ENCODE data around the gene EFCAB6. TPM values are rescaled to one million over a fixed set of nuclear protein-coding genes. Genes with fewer than 3 reads are reported as not detected.

EFCAB6 gene
- total and polyA plus RNA-seq, 11 donors: 0.53 to 2.3 (median 1.5) TPM

DNA sequence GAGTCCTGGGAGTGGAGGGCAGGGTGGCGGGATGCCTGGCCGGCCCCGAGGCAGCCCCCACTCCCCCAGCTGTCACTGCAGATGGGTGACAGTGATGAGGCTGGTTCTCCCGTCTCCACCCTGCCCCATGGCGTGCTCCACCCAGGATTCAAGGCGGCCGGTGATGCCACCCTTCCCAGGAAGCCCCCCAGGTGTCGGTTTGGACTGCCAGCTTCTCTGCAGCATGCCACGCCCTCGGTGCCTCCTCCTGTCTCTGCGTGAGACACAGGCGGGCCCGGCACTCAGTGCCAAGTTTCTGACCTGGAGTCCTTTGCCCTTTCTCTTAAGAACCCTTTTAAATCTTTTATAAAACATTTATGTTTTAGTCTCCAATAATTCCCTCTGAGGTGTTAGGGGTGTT, 328.8 kb downstream of the EFCAB6 start:
- Histone ChIP-seq H3K27ac (no peak overlapping the region), H3K36me3 (no peaks in the 10 kb centered on the region), H3K4me3 (no peak overlapping the region), H3K27me3 (peaks cover 0 to 29% (median 2%) of the 10 kb centered on the region in 9 donors), H3K9me3 (no peaks in the 10 kb centered on the region), H3K4me1 (peaks cover 0 to 3% (median 0%) of the 10 kb centered on the region in 12 donors)
- ATAC-seq: no peak
- 74 to 79% (median 77%) methylated on average over 12 to 13 of the region's 13 CpGs for WGBS, 4 donors
- intact Hi-C loops (cut with DNase I): loop anchor here in 1 of 10 donors (5.0 kb wide), 1 partner anchor 359 kb away; no protein-coding TSS in a partner anchor
- DNase-seq: no peak
- TF ChIP-seq, protein P1, sequence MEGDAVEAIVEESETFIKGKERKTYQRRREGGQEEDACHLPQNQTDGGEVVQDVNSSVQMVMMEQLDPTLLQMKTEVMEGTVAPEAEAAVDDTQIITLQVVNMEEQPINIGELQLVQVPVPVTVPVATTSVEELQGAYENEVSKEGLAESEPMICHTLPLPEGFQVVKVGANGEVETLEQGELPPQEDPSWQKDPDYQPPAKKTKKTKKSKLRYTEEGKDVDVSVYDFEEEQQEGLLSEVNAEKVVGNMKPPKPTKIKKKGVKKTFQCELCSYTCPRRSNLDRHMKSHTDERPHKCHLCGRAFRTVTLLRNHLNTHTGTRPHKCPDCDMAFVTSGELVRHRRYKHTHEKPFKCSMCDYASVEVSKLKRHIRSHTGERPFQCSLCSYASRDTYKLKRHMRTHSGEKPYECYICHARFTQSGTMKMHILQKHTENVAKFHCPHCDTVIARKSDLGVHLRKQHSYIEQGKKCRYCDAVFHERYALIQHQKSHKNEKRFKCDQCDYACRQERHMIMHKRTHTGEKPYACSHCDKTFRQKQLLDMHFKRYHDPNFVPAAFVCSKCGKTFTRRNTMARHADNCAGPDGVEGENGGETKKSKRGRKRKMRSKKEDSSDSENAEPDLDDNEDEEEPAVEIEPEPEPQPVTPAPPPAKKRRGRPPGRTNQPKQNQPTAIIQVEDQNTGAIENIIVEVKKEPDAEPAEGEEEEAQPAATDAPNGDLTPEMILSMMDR (IDR thresholded peaks at IDR 0.05): no peak
- TF ChIP-seq POLR2A (IDR thresholded peaks at IDR 0.05): no peak

DNA sequence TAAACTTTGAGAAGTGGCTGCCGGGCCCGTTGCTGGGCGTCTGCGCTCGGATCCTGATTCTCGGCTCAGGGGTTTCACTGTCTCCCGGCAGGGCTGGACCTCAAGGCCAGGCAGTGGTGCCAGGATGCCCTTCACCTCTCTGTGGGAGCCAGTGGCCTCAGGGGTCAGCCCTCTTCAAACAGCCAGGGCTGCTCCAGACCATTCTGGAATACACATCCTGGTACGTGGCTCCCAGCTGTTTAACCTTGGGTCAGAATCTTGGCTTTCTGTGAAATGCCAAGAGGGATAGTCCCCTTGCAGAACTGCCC, 329.8 kb downstream of the EFCAB6 start:
- intact Hi-C loops (cut with DNase I): loop anchor here in 1 of 10 donors (5.0 kb wide), 1 partner anchor 360 kb away; no protein-coding TSS in a partner anchor
- ATAC-seq (no peak), DNase-seq (no peak)
- WGBS, 4 donors: 42 to 77% (median 66%) methylated on average over 8 of the region's 8 CpGs
- H3K27ac ChIP-seq: no peak overlapping the region
- peak overlapping the region in 1 of 12 donors; percentile 48 for H3K4me3 ChIP-seq
- H3K27me3 ChIP-seq: peaks cover 0 to 25% (median 0%) of the 10 kb centered on the region in 9 donors
- H3K9me3 ChIP-seq: no peaks in the 10 kb centered on the region
- TF ChIP-seq POLR2A (IDR thresholded peaks at IDR 0.05): no peak
- TF ChIP-seq, protein P1 (IDR thresholded peaks at IDR 0.05): no peak
- H3K36me3 ChIP-seq: no peaks in the 10 kb centered on the region
- H3K4me1 ChIP-seq: no peaks in the 10 kb centered on the region

GRCh38 chr22:43481568-43482317, 330.4 kb downstream of the EFCAB6 start:
- Histone ChIP-seq H3K4me1 (no peaks in the 10 kb centered on the region), H3K9me3 (no peaks in the 10 kb centered on the region), H3K4me3 (peak overlapping the region in 2 of 12 donors; percentile 22 to 48), H3K27ac (no peak overlapping the region), H3K36me3 (no peaks in the 10 kb centered on the region), H3K27me3 (peaks cover 0 to 24% (median 0%) of the 10 kb centered on the region in 9 donors)
- 42 to 58% (median 46%) methylated on average over 18 of the region's 18 CpGs for WGBS, 4 donors
- intact Hi-C loops (cut with DNase I): loop anchor here in 1 of 10 donors (5.0 kb wide), 1 partner anchor 361 kb away; no protein-coding TSS in a partner anchor
- TF ChIP-seq, protein P1 (IDR thresholded peaks at IDR 0.05): peak in 2 of 12 donors; percentile 8 to 10
- no peak for TF ChIP-seq POLR2A (IDR thresholded peaks at IDR 0.05)
- DNase-seq: no peak
- ATAC-seq: no peak

- no peak for TF ChIP-seq POLR2A (IDR thresholded peaks at IDR 0.05)
- TF ChIP-seq, protein P1 (IDR thresholded peaks at IDR 0.05): no peak
- no peaks in the 10 kb centered on the region for H3K36me3 ChIP-seq
- no peaks in the 10 kb centered on the region for H3K9me3 ChIP-seq
- peaks cover 0 to 14% (median 0%) of the 10 kb centered on the region in 9 donors for H3K27me3 ChIP-seq
- H3K27ac ChIP-seq: no peak overlapping the region
- H3K4me1 ChIP-seq: no peaks in the 10 kb centered on the region
- 73 to 81% (median 75%) methylated on average over 7 of the region's 7 CpGs for WGBS, 4 donors
- DNase-seq (no peak), ATAC-seq (no peak)
- no peak overlapping the region for H3K4me3 ChIP-seq
- intact Hi-C loops (cut with DNase I): loop anchor here in 1 of 10 donors (5.0 kb wide), 1 partner anchor 362 kb away; no protein-coding TSS in a partner anchor
These were observed 332.1 kb downstream of the EFCAB6 start for GRCh38 chr22:43479962-43480361.

Measured in heart left ventricle (tissue), 16 donors.